GM21529 (cell line): ENCODE results near the gene NT5C2.
A peak's percentile ranks its signal among the peaks of the same experiment; 100 is the strongest.
"Not testable (repeated sequence)": the region's sequence is repeated elsewhere in the genome, so short reads cannot be mapped to it uniquely, and the experiment has no call there.

Experiments
- ATAC-seq: cut with Tn5 transposase; IDR thresholded peaks from one replicate; pipeline ENCODE4 v1.9.1; 2021; ENCODE audit not compliant: unreplicated experiment

The NT5C2 gene

DNA sequence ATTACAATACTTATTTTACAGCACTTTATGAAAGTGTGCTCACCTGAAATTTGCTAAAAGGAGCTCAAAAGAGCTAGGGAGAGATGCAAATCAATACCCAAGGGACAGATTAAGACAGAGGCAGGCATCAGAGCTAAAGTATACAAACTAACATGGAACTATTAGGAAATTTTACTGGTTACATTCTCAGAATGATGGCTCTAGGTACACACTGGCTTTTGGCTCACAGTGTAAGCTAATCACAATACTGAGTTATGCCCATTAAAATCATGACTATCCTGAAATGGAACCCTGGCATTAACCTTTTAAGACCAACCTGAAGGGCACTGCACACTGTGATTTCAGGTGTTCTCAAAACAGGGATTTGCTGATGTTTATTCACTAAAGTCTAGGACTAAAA lies 98.1 kb downstream of the NT5C2 start:
- ATAC-seq: no peak

DNA sequence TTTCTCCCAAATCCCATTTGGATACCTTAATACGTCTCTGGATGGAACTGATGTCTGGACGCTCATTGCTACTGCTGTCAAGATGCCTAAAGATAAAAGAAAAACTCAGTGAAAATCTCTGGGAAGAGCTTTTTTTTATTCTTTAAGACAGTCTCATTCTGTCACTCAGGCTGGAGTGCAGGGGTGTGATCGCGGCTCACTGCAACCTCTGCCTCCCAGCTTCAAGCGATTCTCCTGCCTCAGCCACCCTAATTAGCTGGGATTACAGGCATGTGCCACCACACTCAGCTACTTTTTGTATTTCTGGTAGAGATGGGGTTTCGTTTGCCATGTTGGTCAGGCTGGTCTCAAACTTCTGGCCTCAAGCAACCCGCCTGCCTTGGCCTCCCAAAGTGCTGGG lies 102.2 kb downstream of the NT5C2 start:
- ATAC-seq: no peak

DNA sequence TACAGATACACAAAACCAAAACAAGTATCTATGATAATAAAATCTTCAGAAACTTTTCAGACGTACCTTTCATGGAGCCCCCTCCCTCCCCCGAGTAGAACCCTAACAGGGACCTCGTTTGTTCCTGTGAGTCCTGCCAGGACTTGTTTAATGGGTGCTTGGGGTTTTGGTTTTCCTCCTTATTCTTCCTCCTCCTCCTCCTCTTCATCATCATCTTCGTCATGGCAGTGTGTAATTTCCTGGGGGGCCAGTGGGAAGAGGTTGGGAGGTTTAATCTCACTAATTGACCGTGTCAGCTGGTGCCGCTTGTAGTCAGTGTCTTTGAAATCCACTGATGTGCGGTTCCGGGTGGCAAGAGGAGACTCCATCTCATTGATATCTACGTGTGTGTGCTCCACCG lies 103.6 kb downstream of the NT5C2 start:
- no peak for ATAC-seq

DNA sequence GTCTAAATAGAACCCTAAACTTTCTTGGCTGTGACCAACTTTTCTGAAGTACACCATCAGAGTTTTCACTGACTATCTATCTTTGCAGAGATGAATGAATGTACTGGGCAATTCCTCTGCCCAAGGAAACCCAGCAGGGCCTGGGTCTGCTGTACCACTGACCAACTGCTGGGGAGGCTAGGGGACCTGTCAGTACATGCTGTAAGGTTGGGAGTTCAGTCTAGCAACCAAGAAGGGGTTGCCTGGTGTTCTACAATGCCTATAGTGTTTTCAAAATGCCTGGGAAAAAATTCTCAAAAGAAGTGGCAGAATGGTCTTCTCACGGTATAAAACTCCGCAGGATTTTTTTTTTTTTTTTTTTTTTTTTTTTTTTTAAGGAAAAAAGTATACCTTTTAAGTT lies 106.3 kb downstream of the NT5C2 start:
- ATAC-seq: no peak

DNA sequence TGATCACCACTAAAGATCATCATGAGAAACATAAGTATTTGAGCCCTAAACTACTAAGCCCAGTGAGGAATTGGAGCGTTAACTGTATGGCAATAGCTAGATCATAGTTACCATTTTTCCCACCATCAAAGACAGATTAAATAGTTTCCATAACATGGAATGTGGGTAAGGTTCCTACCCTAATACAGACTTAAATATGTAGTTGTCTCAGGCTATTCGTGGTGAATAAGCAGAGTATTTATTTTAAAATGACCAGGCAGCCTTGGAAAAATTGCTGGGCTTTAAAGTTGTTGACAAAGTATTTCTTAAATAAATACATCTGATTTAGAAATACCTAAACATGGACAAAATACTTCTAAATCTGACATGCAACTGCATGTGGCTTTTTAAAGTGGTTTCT lies 106.8 kb downstream of the NT5C2 start:
- no peak for ATAC-seq

DNA sequence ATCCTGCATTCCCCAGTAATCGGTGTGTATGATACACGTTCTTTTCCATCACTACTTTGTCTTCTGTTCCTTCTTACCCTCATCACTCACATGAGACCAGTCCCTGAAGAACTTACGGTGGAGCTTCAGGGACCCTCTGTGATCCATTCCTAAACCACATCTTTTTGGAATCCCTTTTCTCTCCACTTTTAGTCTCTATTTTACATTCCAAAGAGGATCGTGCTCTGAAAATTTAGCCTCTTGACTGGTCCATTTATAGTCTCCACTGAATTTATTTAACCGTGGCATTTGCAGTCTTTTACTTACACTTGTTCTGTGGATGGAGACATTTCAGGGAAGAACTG lies 109.1 kb downstream of the NT5C2 start:
- ATAC-seq: no peak

DNA sequence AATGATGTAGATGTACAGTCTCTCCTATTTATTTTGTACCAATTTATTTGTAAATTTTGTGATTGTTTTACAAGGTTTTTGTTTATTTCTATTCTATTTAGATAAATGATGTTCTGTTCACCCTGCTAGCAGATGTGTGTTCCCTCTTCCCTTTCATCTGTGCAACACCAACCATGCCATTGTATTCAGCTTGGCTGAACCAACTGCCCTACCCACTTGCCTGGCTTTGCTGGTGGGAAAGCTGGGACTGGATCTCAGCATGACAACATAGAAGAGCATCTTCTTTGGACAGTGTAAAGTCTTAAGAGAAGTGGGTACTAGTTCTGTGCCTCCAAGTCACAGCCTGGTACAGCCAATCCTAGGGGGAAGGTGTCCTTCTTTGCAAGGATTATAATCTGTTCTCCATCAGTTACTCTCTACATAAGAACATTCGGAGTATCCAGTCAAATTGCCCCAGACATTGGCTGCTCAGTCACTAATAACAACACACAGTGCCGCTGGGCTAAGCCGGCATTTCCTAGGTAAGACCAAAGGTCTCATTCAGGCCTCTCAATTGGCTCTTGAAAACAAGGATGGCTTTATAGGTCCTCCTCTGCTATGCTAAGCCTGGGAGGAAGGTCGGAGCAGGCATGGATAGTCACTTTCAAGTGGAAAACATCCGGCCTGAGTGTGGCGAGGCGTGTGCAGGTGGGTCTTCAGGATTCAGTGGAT lies 109.7 kb downstream of the NT5C2 start:
- no peak for ATAC-seq

DNA sequence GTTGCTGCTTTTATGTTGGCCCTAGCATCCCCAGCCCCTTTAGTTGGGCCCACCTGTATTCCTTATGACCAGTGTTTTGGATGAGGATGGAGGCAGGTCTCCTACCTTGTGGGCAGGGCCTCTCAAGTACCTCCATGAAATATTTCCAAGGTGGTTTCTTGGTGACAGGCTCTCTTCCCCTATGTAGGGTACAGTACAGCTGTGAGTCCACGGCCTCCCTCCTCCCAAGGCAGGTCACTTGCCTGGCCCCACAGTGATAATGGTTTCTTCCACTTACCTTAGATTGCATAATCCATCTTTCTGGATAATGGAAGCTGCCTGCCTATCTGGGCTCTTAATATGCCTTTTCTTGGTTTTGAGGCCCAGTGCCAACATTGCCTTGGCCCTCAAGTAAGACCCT lies 110.4 kb downstream of the NT5C2 start:
- ATAC-seq: no peak

DNA sequence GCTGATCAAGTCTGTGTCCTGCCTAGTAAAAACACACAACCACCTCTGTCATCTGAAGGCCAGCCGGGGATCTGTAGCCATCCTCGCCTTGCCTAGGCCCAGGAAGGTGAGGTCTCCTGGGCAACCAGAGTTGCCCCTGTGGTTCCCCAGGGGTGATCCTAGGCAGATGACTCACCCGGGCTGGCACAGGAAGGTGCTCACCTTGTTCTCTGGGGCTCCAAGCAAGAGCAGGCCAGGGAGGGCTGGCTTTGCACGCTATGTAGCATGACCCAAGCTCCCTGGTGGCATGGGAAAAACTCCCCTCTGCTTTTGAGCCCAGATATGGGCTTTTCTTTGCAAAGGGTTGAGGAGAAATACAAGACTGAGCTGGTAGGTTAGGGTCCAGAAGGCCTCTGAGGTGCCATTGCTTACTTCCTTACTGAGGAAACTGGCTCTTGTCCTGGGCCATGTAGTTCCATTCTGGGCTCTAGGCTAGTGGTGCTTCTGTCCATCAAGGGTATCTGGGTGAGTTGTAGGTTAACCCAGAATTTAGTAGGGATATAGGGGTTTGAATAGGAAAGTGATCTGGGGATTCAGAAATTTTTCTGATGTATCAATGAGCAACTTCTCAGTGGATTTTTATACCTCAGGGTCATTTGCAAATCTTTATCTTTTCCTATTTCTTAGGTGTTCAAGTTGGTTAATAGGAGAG lies 112.0 kb downstream of the NT5C2 start:
- ATAC-seq: no peak

DNA sequence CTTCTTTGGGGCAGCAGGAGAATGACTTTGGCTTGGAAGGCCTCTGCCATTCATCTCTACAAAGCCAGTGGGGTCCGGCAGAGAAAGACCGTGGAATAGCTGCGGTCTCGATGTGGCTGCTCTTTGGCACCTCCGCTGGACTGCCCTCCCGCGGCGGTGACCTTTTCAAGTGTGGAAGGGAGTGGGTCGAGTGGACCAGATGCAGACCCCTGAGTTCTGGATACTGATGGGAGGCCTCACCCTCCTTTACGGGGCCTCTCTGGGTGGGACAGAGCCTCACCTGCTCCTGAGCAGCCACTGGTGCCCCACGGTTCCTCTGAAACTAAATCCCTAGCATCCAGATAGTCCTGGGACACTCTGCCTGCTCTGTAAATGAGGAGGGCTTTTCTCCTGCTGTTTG lies 113.1 kb downstream of the NT5C2 start:
- no peak for ATAC-seq

DNA sequence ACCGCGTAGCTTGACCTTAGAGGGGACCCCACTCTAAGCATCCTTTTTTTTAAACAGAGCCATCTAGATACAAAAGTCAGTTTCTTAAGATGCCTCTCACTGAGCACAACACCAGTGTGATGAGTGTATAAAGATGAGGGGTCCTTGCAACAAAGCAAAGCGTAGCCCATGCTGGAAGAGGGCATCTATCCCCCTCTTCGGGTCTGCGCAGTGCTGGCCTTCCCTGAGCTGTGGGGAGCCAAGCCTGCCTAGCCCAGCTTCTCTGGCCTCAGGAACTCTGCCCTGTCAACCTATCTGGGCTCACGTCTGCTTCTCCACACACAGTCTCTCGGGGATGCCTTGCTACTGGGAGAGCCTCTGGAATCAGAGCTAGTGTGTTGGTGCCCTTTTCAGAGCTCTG lies 114.0 kb downstream of the NT5C2 start:
- no peak for ATAC-seq

DNA sequence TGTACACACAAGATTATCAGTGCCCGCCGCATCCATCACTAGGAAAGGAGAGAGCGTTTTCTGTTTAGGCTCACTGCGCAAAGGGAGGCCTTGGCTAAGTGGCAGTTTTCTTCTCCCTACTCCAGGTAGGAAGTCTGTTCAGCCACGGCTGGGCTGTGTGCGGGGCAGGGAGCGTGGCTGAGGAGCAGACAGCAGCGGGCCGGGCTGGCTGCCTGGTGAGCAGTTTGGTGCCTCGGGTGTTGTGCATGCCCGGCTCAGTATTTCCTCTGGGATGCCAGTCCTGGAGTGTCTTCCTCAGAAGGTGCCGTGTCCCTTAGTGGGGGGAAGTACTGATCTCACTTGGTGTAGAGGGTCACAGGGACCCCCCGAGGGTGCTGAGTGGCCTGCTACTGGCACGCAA lies 114.4 kb downstream of the NT5C2 start:
- no peak for ATAC-seq

DNA sequence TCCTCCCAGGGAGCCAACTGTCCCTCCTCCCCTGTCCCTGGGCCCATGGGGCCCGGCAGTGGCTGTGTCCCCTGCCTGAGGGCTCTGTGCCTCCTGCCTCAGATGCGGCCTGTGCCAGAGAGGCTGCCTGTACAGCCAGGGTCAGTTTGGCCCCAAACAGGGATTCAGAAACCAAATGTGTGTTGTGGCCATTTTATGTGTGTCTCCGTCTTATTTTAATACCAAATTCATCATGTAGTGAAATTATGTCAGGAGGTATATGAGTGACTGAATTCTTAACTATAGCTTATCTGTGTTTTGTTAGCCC lies 114.8 kb downstream of the NT5C2 start:
- ATAC-seq: no peak

DNA sequence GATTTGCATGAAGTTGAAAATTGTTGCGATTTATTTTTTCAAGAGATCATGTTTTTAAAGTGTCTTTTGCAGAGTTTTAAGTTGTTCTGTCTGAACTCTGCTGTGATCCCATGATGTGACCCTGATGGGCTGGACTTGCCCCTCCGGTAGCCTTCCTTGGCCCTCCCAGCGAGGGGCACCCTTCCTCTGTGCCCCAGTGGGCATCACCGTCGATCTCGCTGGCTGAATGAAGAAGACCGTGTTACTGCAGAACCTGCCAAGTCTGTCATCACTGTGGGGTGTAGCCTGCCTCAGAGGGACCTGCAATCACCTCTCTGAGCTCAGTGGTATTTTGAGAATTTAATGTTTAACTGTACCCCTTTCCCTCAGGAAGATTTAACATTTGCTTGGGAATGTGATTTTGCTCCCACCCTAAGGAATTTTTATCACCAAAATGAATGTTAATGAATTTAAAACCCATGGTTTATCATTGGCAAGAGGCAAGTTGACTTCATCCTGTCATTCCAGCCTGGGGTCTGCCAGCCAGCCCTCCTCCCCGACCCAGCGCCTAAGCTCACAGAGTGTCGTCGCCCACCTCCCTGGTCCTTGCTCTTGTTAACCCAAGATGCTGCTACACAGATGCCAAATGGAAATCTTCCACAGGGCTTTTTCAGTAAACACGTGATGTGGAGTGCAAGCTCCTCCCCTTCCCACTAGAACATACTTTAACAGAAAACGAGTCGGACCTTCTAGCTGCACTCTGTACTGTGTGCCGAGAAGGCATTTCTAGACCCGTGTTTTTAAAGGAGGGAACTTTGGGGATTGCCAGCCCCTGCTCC lies 115.4 kb downstream of the NT5C2 start:
- ATAC-seq: no peak

DNA sequence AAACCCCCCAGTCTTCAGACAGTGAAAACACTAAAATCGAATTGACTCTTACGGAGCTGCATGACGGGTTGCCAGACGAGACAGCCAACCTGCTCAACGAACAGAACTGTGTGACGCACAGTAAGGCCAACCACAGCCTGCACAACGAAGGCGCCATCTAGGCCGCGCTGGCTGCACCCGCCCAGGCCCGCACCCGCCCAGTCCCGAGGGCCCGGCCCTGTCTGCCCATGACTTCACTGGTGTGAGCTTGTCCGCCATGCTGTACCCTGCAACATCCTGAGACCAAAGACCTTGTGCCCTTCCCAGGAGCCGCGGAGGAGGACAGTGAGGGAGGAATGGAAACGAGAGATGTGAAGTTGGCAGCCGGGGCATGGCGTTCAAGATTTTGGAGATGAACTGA lies 116.1 kb downstream of the NT5C2 start:
- no peak for ATAC-seq

DNA sequence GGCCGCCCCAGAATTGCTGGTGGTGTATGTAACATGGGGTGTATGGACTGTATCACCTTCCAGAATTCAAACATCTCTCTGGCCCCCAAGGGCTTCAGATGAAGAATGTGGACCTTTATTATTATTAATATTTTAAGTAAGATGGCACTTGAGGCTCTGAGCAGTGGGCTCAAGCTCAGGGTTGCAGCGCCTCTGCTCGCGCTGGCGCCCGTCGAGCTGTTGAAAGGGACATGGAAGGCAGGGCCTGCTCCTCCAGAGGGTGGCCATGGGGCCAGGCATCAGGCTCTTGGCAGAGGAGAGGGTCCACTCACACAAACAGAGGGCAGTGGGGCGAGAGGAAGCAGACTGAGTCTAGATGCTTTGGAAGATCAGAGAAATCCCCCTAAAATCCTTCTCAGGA lies 120.2 kb downstream of the NT5C2 start:
- no peak for ATAC-seq

DNA sequence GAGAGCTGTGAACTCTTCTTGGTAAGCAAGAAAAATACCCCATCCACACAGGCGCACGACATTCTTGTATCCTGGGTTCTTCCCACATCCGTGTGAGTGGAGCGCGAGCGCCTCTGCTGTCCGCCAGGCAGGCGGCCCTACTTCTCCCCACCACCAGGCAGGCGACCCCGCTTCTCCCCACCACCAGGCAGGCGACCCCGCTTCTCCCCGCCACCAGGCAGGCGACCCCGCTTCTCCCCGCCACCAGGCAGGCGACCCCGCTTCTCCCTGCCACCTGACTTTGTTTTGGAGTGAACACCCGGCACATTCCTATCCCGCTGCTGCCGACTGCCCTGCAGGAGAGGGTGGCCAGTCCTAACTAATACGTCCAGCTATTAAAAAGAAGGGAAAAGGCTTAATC lies 120.8 kb downstream of the NT5C2 start:
- no peak for ATAC-seq

DNA sequence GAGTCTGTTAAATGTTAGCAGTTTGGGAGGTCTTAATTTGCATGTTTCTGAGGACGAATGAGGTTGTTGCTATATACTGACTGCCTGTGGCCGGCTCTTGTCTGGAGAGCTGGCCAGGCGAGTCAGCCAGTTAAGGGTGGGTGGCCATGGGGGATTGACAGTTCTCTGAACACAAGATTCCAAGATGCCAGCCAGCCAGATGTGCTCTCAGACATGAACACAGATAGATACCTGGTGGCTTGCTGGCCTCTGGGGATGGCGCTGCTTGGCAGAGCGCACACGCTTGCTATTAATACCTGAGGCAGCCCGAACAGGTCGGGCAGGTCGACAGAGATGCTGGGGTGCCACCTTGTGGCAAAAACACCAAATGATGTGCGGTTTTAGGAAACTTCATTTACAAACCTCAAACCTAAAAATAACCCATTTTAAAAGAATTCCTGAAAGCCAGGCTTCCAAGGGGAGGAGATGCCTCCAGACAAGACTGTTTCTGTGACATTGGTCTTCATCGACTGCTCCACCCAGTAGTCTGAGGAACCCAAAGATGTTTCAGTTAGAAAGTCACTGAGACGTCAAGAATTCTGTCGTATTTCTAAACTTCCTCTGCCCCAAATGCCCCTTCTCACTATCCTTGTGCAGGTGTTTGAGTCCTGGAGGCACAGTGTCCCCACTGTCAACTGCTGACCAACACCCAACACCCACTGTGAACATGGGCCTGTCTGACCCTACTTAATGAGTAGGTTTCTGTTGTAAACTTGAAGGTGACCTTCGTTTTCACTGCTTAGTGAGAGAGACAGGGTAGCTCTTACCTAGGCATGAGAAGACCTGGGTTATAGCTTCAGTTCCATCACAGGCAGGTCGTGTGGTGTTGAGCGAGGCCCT lies 123.4 kb downstream of the NT5C2 start:
- peak; percentile 59 for ATAC-seq

DNA sequence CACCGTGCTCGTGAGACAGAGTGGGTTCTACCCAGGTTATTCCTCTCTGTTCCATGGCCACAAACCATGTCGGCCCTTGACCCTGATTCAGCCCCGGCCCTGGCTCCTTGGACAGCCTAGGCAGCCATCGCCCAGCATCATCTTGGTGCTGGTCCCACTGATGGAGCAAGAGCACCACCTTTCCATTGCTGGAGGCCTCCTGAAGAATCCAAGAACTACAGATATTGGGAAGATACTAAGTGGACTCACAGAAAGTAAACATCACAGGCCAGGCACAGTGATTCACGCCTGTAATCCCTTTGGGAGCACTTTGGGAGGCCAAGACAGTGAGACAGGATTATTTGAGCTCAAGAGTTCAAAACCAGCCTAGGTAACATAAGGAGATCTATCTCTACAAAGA lies 125.1 kb downstream of the NT5C2 start:
- no peak for ATAC-seq

DNA sequence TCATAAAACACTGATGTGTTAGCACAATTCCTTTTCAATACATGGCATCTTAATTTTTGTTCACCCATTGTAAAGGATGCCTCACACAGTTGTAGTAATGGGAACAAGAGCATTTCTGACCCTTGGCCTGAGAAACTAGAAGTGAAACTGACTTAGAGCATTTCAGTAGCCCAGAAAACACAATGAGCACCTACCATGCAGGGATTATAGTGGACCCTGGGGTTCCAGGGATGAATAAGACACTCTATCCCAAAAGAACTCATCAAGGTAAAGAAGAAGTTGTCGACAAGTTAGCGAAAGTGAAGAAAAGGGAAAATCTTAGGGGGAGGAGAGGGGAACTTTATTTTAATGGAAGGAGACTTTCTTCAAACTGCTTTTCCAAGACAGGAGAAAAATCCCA lies 125.6 kb downstream of the NT5C2 start:
- ATAC-seq: no peak

DNA sequence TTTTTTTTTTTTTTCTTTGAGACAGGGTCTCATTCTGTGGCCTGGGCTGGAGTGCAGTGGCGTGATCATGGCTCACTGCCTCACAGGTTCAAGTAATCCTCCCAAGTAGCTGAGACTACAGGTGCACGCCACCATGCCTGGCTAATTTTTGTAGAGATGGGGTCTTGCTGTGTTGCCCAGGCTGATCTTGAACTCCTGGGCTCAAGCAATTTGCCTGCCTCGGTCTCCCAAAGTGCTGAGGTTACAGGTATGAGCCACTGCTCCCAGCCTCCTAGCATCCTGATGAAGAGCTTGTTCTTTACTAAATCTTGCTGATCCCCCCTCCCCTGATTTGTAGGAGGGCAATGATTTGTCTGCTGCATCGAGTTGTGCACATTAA lies 126.0 kb downstream of the NT5C2 start:
- ATAC-seq: not testable (repeated sequence)
